Suprapubic skin (tissue), 4 donors: ENCODE data around the gene SHC2. TPM values are rescaled to one million over a fixed set of nuclear protein-coding genes. Genes with fewer than 3 reads are reported as not detected.
A peak's percentile ranks its signal among the peaks of the same experiment; 100 is the strongest.
"Not testable (repeated sequence)": the region's sequence is repeated elsewhere in the genome, so short reads cannot be mapped to it uniquely, and the experiment has no call there.

Experiments used
- DNase-seq, 2 donors: peaks; one replicate each; pipeline ENCODE4 v3.0.0-alpha.2; 2019; ENCODE audit warnings: low spot score in 2 of 2
- H3K27ac ChIP-seq: fragments of 200-600 bp; sonication (generic); one replicate; pipeline ENCODE4 v1.5.1; 2019
- H3K27me3 ChIP-seq: fragments of 200-600 bp; sonication (generic); one replicate; pipeline ENCODE4 v1.5.1; 2019
- H3K36me3 ChIP-seq: fragments of 200-600 bp; sonication (generic); one replicate; pipeline ENCODE4 v1.5.1; 2019
- H3K4me1 ChIP-seq: fragments of 200-600 bp; sonication (generic); one replicate; pipeline ENCODE4 v1.5.1; 2019
- H3K4me3 ChIP-seq: fragments of 200-600 bp; sonication (generic); one replicate; pipeline ENCODE4 v1.5.1; 2019; ENCODE audit warnings: mild to moderate bottlenecking
- H3K9me3 ChIP-seq: fragments of 200-600 bp; sonication (generic); one replicate; pipeline ENCODE4 v1.5.1; 2019
- EP300 ChIP-seq: sonication (generic); formaldehyde crosslinking; IDR thresholded peaks from one replicate; pipeline ENCODE4 v1.6.1; 2017; ENCODE audit warnings: antibody characterized with exemption
- POLR2A ChIP-seq, 2 donors: fragments of 450-650 bp; IDR thresholded peaks; one replicate each; pipeline ENCODE4 v1.6.1; 2017; ENCODE audit warnings: antibody characterized with exemption in 2 of 2, mild to moderate bottlenecking in 2 of 2, moderate library complexity in 2 of 2
- POLR2AphosphoS5 ChIP-seq, 3 donors: sonication (generic); formaldehyde crosslinking; IDR thresholded peaks; one replicate each; pipeline ENCODE4 v1.6.1; 2017; ENCODE audit warnings: antibody characterized with exemption in 3 of 3
- WGBS: methylation state at CpG from one replicate; pipeline ENCODE4 v1.1.5; 2018; 5-methylcytosine and 5-hydroxymethylcytosine counted together
- total RNA-seq, 4 donors: library from RNA; depleted of rRNA; stranded (reverse); fragments of >200 nt; gene quantifications; one replicate each; pipeline ENCODE4 v1.1.0, GENCODE V29; 2016
- TF ChIP-seq, protein P1 (sequence below), 2 donors: fragments of 200-600 bp in 1 of 2; fragments of 450-650 bp in 1 of 2; sonication (generic) in 1 of 2; IDR thresholded peaks; one replicate each; pipeline ENCODE4 v1.5.1; 2016 to 2019; ENCODE audit warnings: antibody characterized with exemption in 2 of 2, mild to moderate bottlenecking in 1 of 2, moderate library complexity in 1 of 2

Gene SHC2
- total RNA-seq, 4 donors from 2014 or later = 16.3 to 40.7 (median 19.6) TPM

DNA sequence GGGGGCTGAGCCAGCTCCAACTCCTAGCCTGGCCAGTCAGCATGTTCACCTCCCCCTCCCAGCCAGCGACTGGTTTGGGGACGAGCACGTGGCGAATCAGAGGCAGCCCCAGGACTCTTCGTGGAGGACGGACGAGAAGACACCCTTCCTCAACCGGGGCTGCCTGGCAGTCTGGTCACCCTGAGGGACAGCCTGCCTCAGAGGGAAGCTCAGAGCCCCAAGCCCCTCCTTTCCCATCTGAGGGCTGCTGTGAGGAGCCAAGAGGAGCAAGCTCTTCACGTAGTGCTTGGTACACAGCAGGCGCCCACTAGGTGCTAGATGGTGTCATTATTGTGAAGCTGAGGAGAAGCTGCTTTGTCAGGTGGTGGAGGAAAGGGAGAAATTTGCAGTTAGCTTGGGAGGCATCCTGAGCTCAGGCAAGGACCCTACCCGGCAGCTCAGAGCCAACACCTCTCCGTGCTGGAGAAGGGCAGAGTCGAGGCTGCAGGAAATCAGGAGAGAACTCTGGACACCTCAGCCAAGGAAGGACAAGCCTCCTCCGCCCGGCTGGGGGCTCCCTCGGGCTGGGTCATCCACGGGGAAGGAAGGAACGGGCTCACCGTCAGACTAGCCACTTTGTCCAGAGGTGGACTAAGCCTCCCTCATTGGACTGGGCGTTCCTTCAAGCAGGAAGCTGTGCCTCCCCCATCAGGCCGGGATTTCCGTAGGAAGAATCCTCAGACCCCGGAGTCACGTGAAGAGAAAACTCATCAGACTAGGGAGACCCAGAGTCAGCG lies 37.0 kb downstream of the SHC2 start:
- Histone ChIP-seq H3K4me3 (no peak overlapping the region), H3K9me3 (no peaks in the 10 kb centered on the region), H3K27ac (no peak overlapping the region), H3K27me3 (no peaks in the 10 kb centered on the region), H3K36me3 (peaks cover 2% of the 10 kb centered on the region), H3K4me1 (no peaks in the 10 kb centered on the region)
- TF ChIP-seq, protein P1, sequence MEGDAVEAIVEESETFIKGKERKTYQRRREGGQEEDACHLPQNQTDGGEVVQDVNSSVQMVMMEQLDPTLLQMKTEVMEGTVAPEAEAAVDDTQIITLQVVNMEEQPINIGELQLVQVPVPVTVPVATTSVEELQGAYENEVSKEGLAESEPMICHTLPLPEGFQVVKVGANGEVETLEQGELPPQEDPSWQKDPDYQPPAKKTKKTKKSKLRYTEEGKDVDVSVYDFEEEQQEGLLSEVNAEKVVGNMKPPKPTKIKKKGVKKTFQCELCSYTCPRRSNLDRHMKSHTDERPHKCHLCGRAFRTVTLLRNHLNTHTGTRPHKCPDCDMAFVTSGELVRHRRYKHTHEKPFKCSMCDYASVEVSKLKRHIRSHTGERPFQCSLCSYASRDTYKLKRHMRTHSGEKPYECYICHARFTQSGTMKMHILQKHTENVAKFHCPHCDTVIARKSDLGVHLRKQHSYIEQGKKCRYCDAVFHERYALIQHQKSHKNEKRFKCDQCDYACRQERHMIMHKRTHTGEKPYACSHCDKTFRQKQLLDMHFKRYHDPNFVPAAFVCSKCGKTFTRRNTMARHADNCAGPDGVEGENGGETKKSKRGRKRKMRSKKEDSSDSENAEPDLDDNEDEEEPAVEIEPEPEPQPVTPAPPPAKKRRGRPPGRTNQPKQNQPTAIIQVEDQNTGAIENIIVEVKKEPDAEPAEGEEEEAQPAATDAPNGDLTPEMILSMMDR (IDR thresholded peaks at IDR 0.05) = no peak
- TF ChIP-seq EP300 = no peak
- no peak for TF ChIP-seq POLR2A (IDR thresholded peaks at IDR 0.05)
- no peak for TF ChIP-seq POLR2AphosphoS5 (IDR thresholded peaks at IDR 0.05)
- no peak for DNase-seq
- 88% methylated on average over 18 of the region's 25 CpGs for WGBS

DNA sequence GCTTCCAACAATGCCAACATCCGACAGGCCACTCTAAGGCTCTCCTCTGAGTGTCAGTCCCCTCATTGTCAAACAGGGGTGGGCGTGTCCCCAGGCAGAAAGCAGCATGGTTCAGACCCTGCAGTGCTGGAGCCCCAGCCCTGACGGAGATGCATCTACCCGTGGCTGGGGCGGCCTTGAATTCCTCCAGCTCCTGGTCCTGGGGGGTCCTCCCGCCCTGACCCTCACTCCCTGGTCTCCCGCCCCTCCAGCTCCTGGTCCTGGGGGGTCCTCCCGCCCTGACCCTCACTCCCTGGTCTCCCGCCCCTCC lies 38.0 kb downstream of the SHC2 start:
- 87% methylated on average over 5 of the region's 9 CpGs for WGBS
- not testable (repeated sequence) for H3K4me1 ChIP-seq, H3K4me3 ChIP-seq, H3K27me3 ChIP-seq, DNase-seq, H3K36me3 ChIP-seq, H3K27ac ChIP-seq, H3K9me3 ChIP-seq

DNA sequence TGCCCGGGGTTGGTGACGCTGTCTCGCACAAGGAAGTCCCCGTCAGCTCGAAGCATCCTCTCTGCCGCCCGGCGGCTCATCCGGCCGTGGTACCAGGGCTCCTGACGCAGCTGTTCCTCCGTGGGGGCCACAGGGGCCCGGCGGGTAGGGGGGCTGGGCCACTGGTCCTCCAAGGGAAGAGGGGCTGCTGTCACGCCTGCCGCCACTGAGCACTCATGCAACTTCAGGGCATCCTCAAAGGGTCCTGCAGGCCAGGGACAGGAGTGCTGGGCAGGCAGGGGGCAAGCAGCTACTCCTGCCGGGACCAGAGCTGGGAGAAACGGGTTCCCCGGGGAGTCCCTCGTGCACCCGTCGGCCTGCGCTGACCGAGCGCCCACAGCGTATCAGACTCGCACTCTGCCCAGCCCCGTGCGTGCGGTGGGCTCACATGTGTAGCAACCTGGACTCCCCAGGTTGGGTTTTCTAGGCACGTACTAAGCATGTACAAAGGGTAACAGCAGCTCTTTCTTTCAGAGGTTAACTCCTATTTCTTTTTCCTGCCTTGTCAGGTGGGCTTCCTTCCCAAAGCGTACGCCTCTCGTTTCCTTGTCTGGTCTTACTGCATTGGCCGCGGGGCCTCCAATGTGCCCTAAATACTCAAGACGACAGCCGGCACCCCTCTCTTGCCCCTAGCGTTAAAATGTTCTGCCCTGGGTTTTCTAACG lies 38.5 kb downstream of the SHC2 start:
- Histone ChIP-seq H3K4me1 (no peaks in the 10 kb centered on the region), H3K9me3 (no peaks in the 10 kb centered on the region), H3K36me3 (peaks cover 2% of the 10 kb centered on the region), H3K27me3 (no peaks in the 10 kb centered on the region), H3K27ac (no peak overlapping the region), H3K4me3 (no peak overlapping the region)
- WGBS = 86% methylated on average over 23 of the region's 40 CpGs
- no peak for DNase-seq
- TF ChIP-seq POLR2A (IDR thresholded peaks at IDR 0.05) (no peak), EP300 (no peak)
- TF ChIP-seq, protein P1 (IDR thresholded peaks at IDR 0.05) = no peak

DNA sequence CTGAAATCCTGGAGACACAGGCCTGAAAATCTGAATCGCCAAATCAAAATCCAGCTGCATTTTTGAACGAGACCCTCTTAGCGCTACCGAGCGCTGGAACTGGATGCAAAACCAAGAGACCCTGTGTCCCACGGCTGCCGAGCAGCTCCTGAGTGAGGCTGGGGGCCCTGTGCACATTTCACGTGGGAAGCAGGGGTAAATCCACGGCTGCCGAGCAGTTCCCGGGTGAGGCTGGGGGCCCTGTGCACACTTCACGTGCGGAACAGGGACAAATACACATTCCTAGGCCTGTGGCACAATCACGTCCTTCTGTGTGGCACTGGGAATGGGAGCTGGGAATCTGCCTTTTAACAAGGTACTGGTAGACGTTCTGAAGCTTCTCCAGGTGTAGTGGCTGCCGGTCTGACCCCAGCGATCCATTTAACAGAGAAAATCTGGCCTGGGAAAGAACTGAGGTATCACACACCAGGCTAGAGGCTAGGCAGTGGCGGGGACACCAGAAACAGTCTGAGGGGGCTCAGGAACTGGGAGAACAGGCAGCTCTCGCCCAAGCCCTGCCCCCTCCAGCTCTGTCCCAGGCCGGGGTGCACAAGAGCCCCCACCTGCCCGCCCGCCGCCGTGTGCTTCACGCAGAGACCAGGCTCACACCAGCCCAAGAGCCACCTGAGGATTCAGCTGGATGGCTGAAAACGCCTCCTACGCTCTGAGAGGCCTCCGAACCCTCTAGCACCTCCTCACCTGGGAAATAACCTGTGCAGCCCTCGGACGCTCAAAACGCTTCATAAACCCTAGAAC lies 40.9 kb downstream of the SHC2 start:
- Histone ChIP-seq H3K4me3 (no peak overlapping the region), H3K27me3 (no peaks in the 10 kb centered on the region), H3K36me3 (peaks cover 2% of the 10 kb centered on the region), H3K4me1 (no peaks in the 10 kb centered on the region), H3K9me3 (no peaks in the 10 kb centered on the region), H3K27ac (no peak overlapping the region)
- no peak for DNase-seq
- TF ChIP-seq POLR2AphosphoS5 (IDR thresholded peaks at IDR 0.05) (no peak), EP300 (no peak), POLR2A (IDR thresholded peaks at IDR 0.05) (no peak)
- TF ChIP-seq, protein P1 (IDR thresholded peaks at IDR 0.05) = no peak
- WGBS = 88% methylated on average over 21 of the region's 31 CpGs

DNA sequence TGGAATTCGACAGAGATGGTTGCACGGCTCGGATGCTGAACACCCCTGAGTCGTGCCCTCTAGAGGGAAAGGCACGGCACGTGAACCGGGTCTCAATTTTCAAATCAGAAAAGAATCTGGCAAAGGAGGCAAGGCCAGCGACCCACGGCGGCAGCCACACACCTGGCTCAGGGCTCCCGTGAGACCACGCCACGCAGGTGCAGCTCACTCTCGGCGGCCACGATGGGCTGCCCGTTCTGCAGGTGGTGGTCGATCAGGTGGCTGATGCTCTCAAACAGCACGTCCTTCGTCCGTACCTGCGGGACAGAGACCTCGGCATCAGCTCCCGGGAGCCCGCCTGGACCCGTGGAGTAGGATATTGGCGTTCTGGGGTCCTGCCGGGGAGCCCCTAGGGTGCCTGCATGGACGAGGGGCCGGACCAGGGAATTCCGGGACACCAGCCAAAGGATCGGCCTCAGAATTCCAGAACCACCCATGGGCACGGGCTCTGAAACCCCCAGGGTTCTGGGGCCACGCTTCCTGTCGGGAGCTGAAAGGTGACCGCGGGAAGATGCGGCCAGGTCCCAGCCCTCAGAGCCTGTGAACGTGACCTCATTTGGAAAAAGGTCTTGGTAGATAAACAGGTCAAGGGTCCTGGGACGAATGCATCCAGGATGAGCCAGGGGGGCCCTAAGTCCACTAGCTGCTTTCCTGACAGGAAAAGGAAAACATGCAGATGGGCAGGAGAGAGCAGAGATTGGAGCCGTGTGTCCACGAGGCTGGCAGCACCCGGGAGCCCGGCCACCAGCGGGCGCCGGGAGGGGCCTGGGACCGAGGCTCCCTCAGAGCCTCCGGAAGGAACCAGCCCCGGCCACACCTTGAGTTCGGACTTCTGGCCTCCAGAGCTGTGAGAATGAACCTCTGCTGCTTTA lies 41.8 kb downstream of the SHC2 start:
- no peak for TF ChIP-seq POLR2A (IDR thresholded peaks at IDR 0.05)
- no peak for TF ChIP-seq POLR2AphosphoS5 (IDR thresholded peaks at IDR 0.05)
- TF ChIP-seq, protein P1 (IDR thresholded peaks at IDR 0.05) = no peak
- TF ChIP-seq EP300 = no peak
- H3K9me3 ChIP-seq = no peaks in the 10 kb centered on the region
- DNase-seq = peak in 1 of 2 donors; percentile 53
- H3K36me3 ChIP-seq = peaks cover 2% of the 10 kb centered on the region
- no peaks in the 10 kb centered on the region for H3K4me1 ChIP-seq
- H3K27ac ChIP-seq = no peak overlapping the region
- 83% methylated on average over 31 of the region's 51 CpGs for WGBS
- no peak overlapping the region for H3K4me3 ChIP-seq
- no peaks in the 10 kb centered on the region for H3K27me3 ChIP-seq
